H9 (cell line): ENCODE data around the gene MRPL46. TPM values are rescaled to one million over a fixed set of nuclear protein-coding genes. Genes with fewer than 3 reads are reported as not detected.

Experiments
- DNase-seq: peaks from one replicate; pipeline ENCODE4 v3.0.0-alpha.2; 2017
- H2AFZ ChIP-seq: one replicate; pipeline ENCODE4 v1.6.1; 2013; ENCODE audit warnings: mild to moderate bottlenecking, low read length, control low read depth, moderate library complexity
- H2AK5ac ChIP-seq: 2 replicates; pipeline ENCODE4 v1.6.1; 2013; ENCODE audit warnings: low read length, control low read depth, mixed read lengths; ENCODE audit not compliant: insufficient read length
- H2BK120ac ChIP-seq: one replicate; pipeline ENCODE4 v1.6.1; 2013; ENCODE audit warnings: low read depth, mild to moderate bottlenecking, low read length, control low read depth, inconsistent platforms; ENCODE audit not compliant: poor library complexity, severe bottlenecking
- H2BK12ac ChIP-seq: 2 replicates; pipeline ENCODE4 v1.6.1; 2013; ENCODE audit warnings: low read length, control low read depth, mixed read lengths, low read depth; ENCODE audit not compliant: insufficient read length
- H2BK15ac ChIP-seq: 2 replicates; pipeline ENCODE4 v1.6.1; 2013; ENCODE audit warnings: low read depth, low read length, control low read depth
- H2BK20ac ChIP-seq: one replicate; pipeline ENCODE4 v1.6.1; 2013; ENCODE audit warnings: low read depth, mild to moderate bottlenecking, low read length, control low read depth, inconsistent platforms; ENCODE audit not compliant: poor library complexity, severe bottlenecking
- H2BK5ac ChIP-seq: 2 replicates; pipeline ENCODE4 v1.6.1; 2013; ENCODE audit warnings: low read length, control low read depth, mixed read lengths; ENCODE audit not compliant: insufficient read length
- H3K14ac ChIP-seq: 2 replicates; pipeline ENCODE4 v1.6.1; 2013; ENCODE audit warnings: low read length, control low read depth; ENCODE audit not compliant: insufficient read depth
- H3K18ac ChIP-seq: 2 replicates; pipeline ENCODE4 v1.6.1; 2013; ENCODE audit warnings: low read depth, mild to moderate bottlenecking, mixed read lengths, low read length, control low read depth; ENCODE audit not compliant: insufficient read length
- H3K23ac ChIP-seq: 2 replicates; pipeline ENCODE4 v1.6.1; 2013; ENCODE audit warnings: low read length, control low read depth, mixed read lengths, low read depth; ENCODE audit not compliant: insufficient read length
- H3K23me2 ChIP-seq: 2 replicates; pipeline ENCODE4 v1.6.1; 2013; ENCODE audit warnings: low read depth, mild to moderate bottlenecking, mixed read lengths, low read length, control low read depth; ENCODE audit not compliant: insufficient read length, poor library complexity, severe bottlenecking
- H3K27ac ChIP-seq: 2 replicates; pipeline ENCODE4 v1.5.1; 2013; ENCODE audit warnings: low read length, control low read depth, mixed read lengths, low read depth; ENCODE audit not compliant: insufficient read length
- H3K27me3 ChIP-seq: 2 replicates; pipeline ENCODE4 v1.6.1; 2013; ENCODE audit warnings: low read length, control low read depth, inconsistent platforms; ENCODE audit not compliant: insufficient read depth
- H3K4ac ChIP-seq: 2 replicates; pipeline ENCODE4 v1.6.1; 2013; ENCODE audit warnings: low read depth, mild to moderate bottlenecking, control low read depth, inconsistent platforms, low read length, moderate library complexity
- H3K4me1 ChIP-seq: 2 replicates; pipeline ENCODE4 v1.6.1; 2013; ENCODE audit warnings: low read length, control low read depth, inconsistent platforms; ENCODE audit not compliant: insufficient read depth
- H3K4me2 ChIP-seq: 2 replicates; pipeline ENCODE4 v1.6.1; 2013; ENCODE audit warnings: low read length, control low read depth, mixed read lengths; ENCODE audit not compliant: insufficient read length, insufficient read depth
- H3K56ac ChIP-seq: 2 replicates; pipeline ENCODE4 v1.6.1; 2013; ENCODE audit warnings: low read depth, mild to moderate bottlenecking, mixed read lengths, low read length, control low read depth; ENCODE audit not compliant: insufficient read length
- H3K79me1 ChIP-seq: 2 replicates; pipeline ENCODE4 v1.6.1; 2013; ENCODE audit warnings: low read depth, mild to moderate bottlenecking, moderate library complexity, low read length, control low read depth, inconsistent platforms; ENCODE audit not compliant: insufficient read depth, poor library complexity, severe bottlenecking
- H3K79me2 ChIP-seq: 2 replicates; pipeline ENCODE4 v1.6.1; 2013; ENCODE audit warnings: low read length, control low read depth, inconsistent platforms; ENCODE audit not compliant: insufficient read depth
- H3K9ac ChIP-seq: 2 replicates; pipeline ENCODE4 v1.6.1; 2013; ENCODE audit warnings: low read length, control low read depth, mixed read lengths; ENCODE audit not compliant: insufficient read length; ENCODE audit errors: extremely low read depth
- H3K9me3 ChIP-seq: one replicate; pipeline ENCODE4 v1.6.1; 2013; ENCODE audit warnings: low read depth, low read length, inconsistent platforms; ENCODE audit not compliant: control insufficient read depth
- H3T11ph ChIP-seq: one replicate; pipeline ENCODE4 v1.6.1; 2013; ENCODE audit warnings: mild to moderate bottlenecking, low read length, control low read depth, inconsistent platforms
- H4K20me1 ChIP-seq: one replicate; pipeline ENCODE4 v1.6.1; 2013; ENCODE audit not compliant: control insufficient read depth, insufficient read length, insufficient read depth
- H4K5ac ChIP-seq: 2 replicates; pipeline ENCODE4 v1.6.1; 2013; ENCODE audit warnings: low read depth, mild to moderate bottlenecking, mixed read lengths, low read length, control low read depth; ENCODE audit not compliant: insufficient read length
- H4K8ac ChIP-seq: replicated peaks from 2 replicates; pipeline ENCODE4 v1.6.1; 2013; ENCODE audit warnings: low read length, control low read depth, mixed read lengths, low read depth; ENCODE audit not compliant: insufficient read length
- H4K91ac ChIP-seq: 2 replicates; pipeline ENCODE4 v1.6.1; 2013; ENCODE audit warnings: low read depth, mild to moderate bottlenecking, moderate library complexity, mixed read lengths, low read length, control low read depth; ENCODE audit not compliant: insufficient read length
- H3K27ac Mint-ChIP-seq, 3 experiments: 2 replicates in 2 of 3; 3 replicates in 1 of 3; pipeline ENCODE4 v1.8.0; 2020 to 2021; ENCODE audit warnings: mixed read lengths in 3 of 3, mild to moderate bottlenecking in 1 of 3, moderate library complexity in 1 of 3
- H3K27me3 Mint-ChIP-seq: 2 replicates; pipeline ENCODE4 v1.8.0; 2021; ENCODE audit warnings: low read depth, mild to moderate bottlenecking, moderate library complexity, mixed read lengths
- H3K36me3 Mint-ChIP-seq, 3 experiments: 2 replicates in 2 of 3; 3 replicates in 1 of 3; pipeline ENCODE4 v1.8.0; 2020 to 2021; ENCODE audit warnings: low read depth in 3 of 3, mixed read lengths in 3 of 3; ENCODE audit not compliant: insufficient read depth in 1 of 3
- H3K4me1 Mint-ChIP-seq, 2 experiments: 2 replicates each; pipeline ENCODE4 v1.8.0; 2020; ENCODE audit warnings: mixed read lengths in 2 of 2
- H3K4me3 Mint-ChIP-seq, 2 experiments: 2 replicates in 1 of 2; 3 replicates in 1 of 2; pipeline ENCODE4 v1.8.0; 2020 to 2021; ENCODE audit warnings: mild to moderate bottlenecking in 2 of 2, mixed read lengths in 2 of 2, moderate library complexity in 1 of 2
- H3K9me3 Mint-ChIP-seq, 2 experiments: 2 replicates in 1 of 2; 3 replicates in 1 of 2; pipeline ENCODE4 v1.8.0; 2020; ENCODE audit warnings: mild to moderate bottlenecking in 2 of 2, mixed read lengths in 2 of 2, moderate library complexity in 1 of 2
- CTCF ChIP-seq: fragments of 200-600 bp; sonication (generic); conservative IDR thresholded peaks from 3 replicates; pipeline ENCODE4 v1.8.0; 2021; ENCODE audit warnings: antibody characterized with exemption, mild to moderate bottlenecking
- WGBS: extraction: QIAGEN DNeasy Blood & Tissue Kit; methylation state at CpG from one replicate; pipeline ENCODE4 v1.1.7; 2013; ENCODE audit warnings: missing lambda C conversion rate, low lambda C conversion rate, mixed read lengths; ENCODE audit not compliant: insufficient read length; ENCODE audit errors: extremely low coverage; 5-methylcytosine and 5-hydroxymethylcytosine counted together
- total RNA-seq: library from RNA; stranded (reverse); gene quantifications from 2 replicates; pipeline ENCODE4 v1.2.1, GENCODE V29; 2021

MRPL46 gene
- total RNA-seq, 1 experiment from 2014 or later, result 29.3 TPM

GRCh38 chr15:88470625-88471372 is 3.6 kb upstream of the MRPL46 start:
- no peak overlapping the region for H3K27ac Mint-ChIP-seq
- Histone ChIP-seq H3K4me2 (no peak overlapping the region), H3K27ac (no peak overlapping the region), H4K5ac (no peak overlapping the region), H2BK15ac (no peak overlapping the region), H2BK20ac (no peak overlapping the region), H2BK12ac (no peak overlapping the region), H3T11ph (no peak overlapping the region), H2AFZ (no peak overlapping the region), H2BK5ac (no peak overlapping the region), H3K4ac (no peak overlapping the region), H3K18ac (no peak overlapping the region), H2AK5ac (no peak overlapping the region), H3K79me1 (peaks cover 3% of the 10 kb centered on the region), H3K14ac (no peak overlapping the region), H3K23me2 (peaks cover 12% of the 10 kb centered on the region), H2BK120ac (no peak overlapping the region), H3K79me2 (peaks cover 12% of the 10 kb centered on the region; the same call in 1 of the 2 replicates), H3K4me1 (0 out of 2 replicates have a peak, but pooled peaks cover 2% of the 10 kb centered on the region), H4K91ac (no peak overlapping the region), H3K9ac (no peak overlapping the region), H3K23ac (no peak overlapping the region), H3K27me3 (no peaks in the 10 kb centered on the region), H4K20me1 (no peaks in the 10 kb centered on the region), H3K9me3 (no peaks in the 10 kb centered on the region), H3K56ac (no peak overlapping the region), H4K8ac (no peak overlapping the region)
- TF ChIP-seq CTCF, result no peak; the same call in 2 of the 3 replicates
- WGBS, result no CpG with 5 or more reads among the region's 6 CpGs
- H3K36me3 Mint-ChIP-seq, result peaks cover 4 to 23% (median 19%) of the 10 kb centered on the region in 3 experiments; a peak in 5 of 7 replicates
- H3K27me3 Mint-ChIP-seq, result no peaks in the 10 kb centered on the region; the same call in 1 of the 2 replicates
- DNase-seq, result no peak
- H3K4me1 Mint-ChIP-seq, result peaks cover 14% of the 10 kb centered on the region in 2 experiments
- no peaks in the 10 kb centered on the region for H3K9me3 Mint-ChIP-seq
- no peak overlapping the region for H3K4me3 Mint-ChIP-seq
